Epithelial cell of proximal tubule (primary cell): Measurements from ENCODE around the gene ADCY1. TPM values are rescaled to one million over a fixed set of nuclear protein-coding genes. Genes with fewer than 3 reads are reported as not detected.

Source experiments
- DNase-seq: peaks from one replicate; pipeline ENCODE4 v3.0.0-alpha.2; 2011; ENCODE audit warnings: low read depth
- H3K4me3 ChIP-seq: 2 replicates; pipeline ENCODE4 v1.5.1; 2011; ENCODE audit warnings: low read depth, mild to moderate bottlenecking, low read length
- total RNA-seq: library from RNA; depleted of rRNA; stranded (reverse); fragments of >200 nt; gene quantifications from 2 replicates; pipeline ENCODE4 v1.2.3, GENCODE V29; 2015
- TF ChIP-seq, protein P1 (sequence below): conservative IDR thresholded peaks from 2 replicates; pipeline ENCODE4 v1.5.1; 2012; ENCODE audit warnings: low read depth, mild to moderate bottlenecking, low read length

The ADCY1 gene
- total RNA-seq, 1 donor from 2014 or later: 1.2 TPM

- no peak overlapping the region for H3K4me3 ChIP-seq
- TF ChIP-seq, protein P1, sequence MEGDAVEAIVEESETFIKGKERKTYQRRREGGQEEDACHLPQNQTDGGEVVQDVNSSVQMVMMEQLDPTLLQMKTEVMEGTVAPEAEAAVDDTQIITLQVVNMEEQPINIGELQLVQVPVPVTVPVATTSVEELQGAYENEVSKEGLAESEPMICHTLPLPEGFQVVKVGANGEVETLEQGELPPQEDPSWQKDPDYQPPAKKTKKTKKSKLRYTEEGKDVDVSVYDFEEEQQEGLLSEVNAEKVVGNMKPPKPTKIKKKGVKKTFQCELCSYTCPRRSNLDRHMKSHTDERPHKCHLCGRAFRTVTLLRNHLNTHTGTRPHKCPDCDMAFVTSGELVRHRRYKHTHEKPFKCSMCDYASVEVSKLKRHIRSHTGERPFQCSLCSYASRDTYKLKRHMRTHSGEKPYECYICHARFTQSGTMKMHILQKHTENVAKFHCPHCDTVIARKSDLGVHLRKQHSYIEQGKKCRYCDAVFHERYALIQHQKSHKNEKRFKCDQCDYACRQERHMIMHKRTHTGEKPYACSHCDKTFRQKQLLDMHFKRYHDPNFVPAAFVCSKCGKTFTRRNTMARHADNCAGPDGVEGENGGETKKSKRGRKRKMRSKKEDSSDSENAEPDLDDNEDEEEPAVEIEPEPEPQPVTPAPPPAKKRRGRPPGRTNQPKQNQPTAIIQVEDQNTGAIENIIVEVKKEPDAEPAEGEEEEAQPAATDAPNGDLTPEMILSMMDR: no peak
- no peak for DNase-seq
These were observed 9.7 kb upstream of the ADCY1 start for GRCh38 chr7:45564485-45564884.

- no peak overlapping the region for H3K4me3 ChIP-seq
- no peak for DNase-seq
- TF ChIP-seq, protein P1: no peak
These were observed 9.2 kb upstream of the ADCY1 start for GRCh38 chr7:45564886-45565455.

DNA sequence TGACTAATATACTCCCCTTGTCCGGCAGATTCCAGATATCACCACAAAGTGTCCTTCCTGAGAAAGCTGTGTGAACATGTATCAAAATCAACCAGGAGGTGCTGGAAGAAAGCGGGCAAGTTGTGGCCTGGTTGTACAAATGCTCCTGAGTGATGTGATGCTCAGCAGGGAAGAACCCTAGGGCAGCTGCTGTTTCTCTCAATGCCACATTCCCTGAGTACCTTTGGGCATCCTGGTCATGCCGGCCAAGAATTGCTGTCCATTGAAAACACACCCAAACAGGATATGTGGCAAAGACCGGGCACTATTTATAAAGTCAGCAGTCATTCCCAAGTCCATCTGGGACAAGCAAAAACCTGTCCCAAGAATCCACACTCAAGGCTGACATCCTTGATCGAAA is 7.8 kb upstream of the ADCY1 start:
- H3K4me3 ChIP-seq: no peak overlapping the region
- no peak for DNase-seq
- TF ChIP-seq, protein P1: no peak

DNA sequence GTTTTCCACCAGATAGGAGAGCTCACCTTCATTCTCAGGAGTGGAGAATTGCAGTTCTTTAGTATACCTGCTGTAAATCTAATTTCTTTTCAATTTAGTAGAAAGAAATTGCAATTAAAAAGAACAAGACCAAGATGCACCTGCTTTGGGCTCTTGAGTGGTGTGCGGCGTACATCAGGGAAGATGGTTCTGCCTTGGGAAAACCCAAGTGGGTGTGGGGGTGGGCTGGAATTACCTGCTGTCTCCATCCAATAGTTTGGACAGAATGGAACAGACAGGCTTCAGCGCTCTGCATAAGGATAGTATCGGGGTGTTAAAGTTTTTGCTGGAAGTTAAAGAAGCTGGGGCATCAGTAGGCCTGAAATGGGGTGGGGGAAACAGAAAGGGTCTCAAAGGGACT is 7.2 kb upstream of the ADCY1 start:
- TF ChIP-seq, protein P1: no peak
- no peak for DNase-seq
- H3K4me3 ChIP-seq: no peak overlapping the region

DNA sequence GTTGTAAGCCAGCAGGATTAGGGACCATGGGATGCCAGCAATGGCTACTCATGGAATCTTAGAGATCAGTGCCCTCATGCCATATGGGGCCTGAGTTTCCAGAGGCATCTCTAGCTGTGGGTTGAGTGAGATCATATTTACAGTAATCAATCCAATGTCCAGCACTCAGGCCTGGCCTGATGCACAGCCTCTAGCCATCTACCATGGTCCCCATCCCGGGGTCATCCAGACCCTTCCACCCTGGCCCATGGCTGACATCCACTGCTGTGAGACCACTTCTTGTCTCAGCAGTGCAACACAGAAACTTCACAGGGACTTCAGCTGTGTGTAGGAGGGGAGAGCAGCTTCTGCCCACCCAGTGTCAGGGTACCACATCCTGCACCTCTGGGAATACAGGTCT is 6.5 kb upstream of the ADCY1 start:
- TF ChIP-seq, protein P1: no peak
- H3K4me3 ChIP-seq: no peak overlapping the region
- no peak for DNase-seq

DNA sequence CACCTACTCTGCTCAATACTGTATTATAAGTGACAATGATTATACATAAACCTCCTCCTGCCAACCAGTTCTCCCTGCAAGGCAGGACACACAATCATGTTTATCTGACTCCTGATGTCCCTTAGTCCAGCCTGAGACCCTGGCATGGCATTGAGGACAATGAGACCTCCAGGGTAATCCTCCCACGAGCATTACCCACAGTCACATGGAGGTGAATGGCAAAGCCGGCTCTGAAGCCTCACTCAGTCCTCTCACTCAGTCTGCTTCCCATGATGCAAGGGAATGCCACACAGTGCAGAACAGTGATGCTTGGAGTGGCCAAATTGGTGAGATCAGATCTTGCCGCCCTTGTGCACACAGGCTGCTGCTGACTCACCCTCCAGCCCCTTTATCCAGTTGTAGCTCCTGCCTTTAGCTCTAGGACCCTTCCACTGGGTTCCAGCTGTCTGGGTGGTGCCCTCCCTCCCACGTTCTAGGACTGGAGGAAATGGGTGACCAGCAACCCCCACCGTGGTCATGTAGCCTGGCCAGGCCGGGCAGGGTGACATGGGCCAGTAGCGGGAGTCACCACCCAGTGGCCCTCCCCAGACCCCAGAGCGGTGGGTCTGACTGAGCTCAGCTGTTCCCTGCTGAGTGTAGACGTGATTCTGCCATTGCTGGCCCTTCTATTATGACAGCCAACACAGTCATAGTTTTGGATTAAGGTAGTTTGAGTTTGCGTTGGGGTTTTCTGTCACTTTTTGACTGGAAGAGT is 5.5 kb upstream of the ADCY1 start:
- no peak for DNase-seq
- no peak overlapping the region for H3K4me3 ChIP-seq

More for the DNA sequence above, 5.5 kb upstream of the ADCY1 start:
- TF ChIP-seq, protein P1: no peak
